ENCODE results near the gene FBXL15. TPM values are rescaled to one million over a fixed set of nuclear protein-coding genes. Genes with fewer than 3 reads are reported as not detected.

The FBXL15 gene
- total RNA-seq, 2 donors from 2014 or later = 22.2 to 36.3 TPM

- no peak overlapping the region for H3K4me3 ChIP-seq
- no peak for DNase-seq (ENCODE audit: low spot score)
- H3K9me3 ChIP-seq = no peaks in the 10 kb centered on the region
- H3K27ac ChIP-seq = no peak overlapping the region
- H3K27me3 ChIP-seq (replicated peaks; ENCODE audit: insufficient read depth) = peaks cover 2% of the 10 kb centered on the region
- H3K4me1 ChIP-seq (replicated peaks) = no peaks in the 10 kb centered on the region
- no peaks in the 10 kb centered on the region for H3K36me3 ChIP-seq
- intact Hi-C loops (cut with DNase I) = no loop called here
- WGBS = 80% methylated on average over 2 of the region's 2 CpGs
- TF ChIP-seq, protein P1, sequence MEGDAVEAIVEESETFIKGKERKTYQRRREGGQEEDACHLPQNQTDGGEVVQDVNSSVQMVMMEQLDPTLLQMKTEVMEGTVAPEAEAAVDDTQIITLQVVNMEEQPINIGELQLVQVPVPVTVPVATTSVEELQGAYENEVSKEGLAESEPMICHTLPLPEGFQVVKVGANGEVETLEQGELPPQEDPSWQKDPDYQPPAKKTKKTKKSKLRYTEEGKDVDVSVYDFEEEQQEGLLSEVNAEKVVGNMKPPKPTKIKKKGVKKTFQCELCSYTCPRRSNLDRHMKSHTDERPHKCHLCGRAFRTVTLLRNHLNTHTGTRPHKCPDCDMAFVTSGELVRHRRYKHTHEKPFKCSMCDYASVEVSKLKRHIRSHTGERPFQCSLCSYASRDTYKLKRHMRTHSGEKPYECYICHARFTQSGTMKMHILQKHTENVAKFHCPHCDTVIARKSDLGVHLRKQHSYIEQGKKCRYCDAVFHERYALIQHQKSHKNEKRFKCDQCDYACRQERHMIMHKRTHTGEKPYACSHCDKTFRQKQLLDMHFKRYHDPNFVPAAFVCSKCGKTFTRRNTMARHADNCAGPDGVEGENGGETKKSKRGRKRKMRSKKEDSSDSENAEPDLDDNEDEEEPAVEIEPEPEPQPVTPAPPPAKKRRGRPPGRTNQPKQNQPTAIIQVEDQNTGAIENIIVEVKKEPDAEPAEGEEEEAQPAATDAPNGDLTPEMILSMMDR (IDR thresholded peaks at IDR 0.05) = no peak
- no peak for TF ChIP-seq POLR2AphosphoS5 (IDR thresholded peaks at IDR 0.05)
- no peak for TF ChIP-seq POLR2A (IDR thresholded peaks at IDR 0.05)
Measured at GRCh38 chr10:102406815-102407214, 13.8 kb upstream of the FBXL15 start.

DNA sequence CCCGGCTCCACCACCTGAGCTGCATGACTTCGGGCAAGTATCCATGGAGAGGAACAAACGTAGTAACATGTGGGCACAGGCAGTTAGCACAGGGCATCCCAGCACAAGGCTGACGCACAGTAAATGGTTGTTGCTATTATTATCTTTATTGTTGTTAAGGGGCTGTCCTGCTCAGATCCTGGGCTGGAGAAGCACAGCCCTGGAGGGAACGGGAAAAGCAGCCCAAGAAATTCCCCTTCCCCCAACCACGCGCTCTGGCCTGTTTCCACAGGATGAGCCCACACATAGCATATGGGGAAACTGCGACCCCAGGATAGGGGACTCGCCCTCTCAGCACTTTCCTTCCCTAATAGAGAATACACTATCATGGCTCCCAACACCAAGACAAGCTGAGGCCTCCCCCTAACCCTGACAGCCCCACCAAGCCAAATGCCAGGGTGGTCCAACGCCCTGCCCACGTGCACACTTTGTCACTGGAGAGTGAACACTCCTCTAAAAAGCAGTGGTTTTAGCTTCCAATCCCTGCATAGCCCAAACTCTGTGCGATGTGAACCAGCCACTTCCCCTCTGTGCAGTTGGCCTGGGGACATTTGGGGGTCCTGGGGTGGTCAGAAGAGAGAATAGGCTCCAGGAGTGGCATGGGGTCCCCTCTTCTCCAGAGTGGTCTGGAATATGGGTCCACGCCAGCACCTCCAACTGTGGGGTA lies 13.1 kb upstream of the FBXL15 start:
- intact Hi-C loops (cut with DNase I) = no loop called here
- WGBS = 77% methylated on average over 13 of the region's 13 CpGs
- DNase-seq (ENCODE audit: low spot score) = no peak
- H3K9me3 ChIP-seq = no peaks in the 10 kb centered on the region
- peaks cover 2% of the 10 kb centered on the region for H3K27me3 ChIP-seq (replicated peaks; ENCODE audit: insufficient read depth)
- TF ChIP-seq, protein P1 (IDR thresholded peaks at IDR 0.05) = no peak
- TF ChIP-seq POLR2A (IDR thresholded peaks at IDR 0.05) (no peak), POLR2AphosphoS5 (IDR thresholded peaks at IDR 0.05) (no peak)
- H3K4me1 ChIP-seq (replicated peaks) = no peaks in the 10 kb centered on the region
- H3K4me3 ChIP-seq = no peak overlapping the region
- no peaks in the 10 kb centered on the region for H3K36me3 ChIP-seq
- no peak overlapping the region for H3K27ac ChIP-seq

- Histone ChIP-seq H3K4me3 (peak overlapping the region; percentile 22 to 36), H3K36me3 (no peaks in the 10 kb centered on the region), H3K27ac (no peak overlapping the region), H3K4me1 (replicated peaks) (no peaks in the 10 kb centered on the region), H3K9me3 (no peaks in the 10 kb centered on the region), H3K27me3 (replicated peaks; ENCODE audit: insufficient read depth) (peaks cover 6% of the 10 kb centered on the region)
- intact Hi-C loops (cut with DNase I) = no loop called here
- DNase-seq (ENCODE audit: low spot score) = no peak
- WGBS = 66% methylated on average over 11 of the region's 14 CpGs
- TF ChIP-seq POLR2AphosphoS5 (IDR thresholded peaks at IDR 0.05) = no peak
- TF ChIP-seq, protein P1 (IDR thresholded peaks at IDR 0.05) = no peak
- no peak for TF ChIP-seq POLR2A (IDR thresholded peaks at IDR 0.05)
Measured at GRCh38 chr10:102408131-102408727, 12.4 kb upstream of the FBXL15 start.

DNA sequence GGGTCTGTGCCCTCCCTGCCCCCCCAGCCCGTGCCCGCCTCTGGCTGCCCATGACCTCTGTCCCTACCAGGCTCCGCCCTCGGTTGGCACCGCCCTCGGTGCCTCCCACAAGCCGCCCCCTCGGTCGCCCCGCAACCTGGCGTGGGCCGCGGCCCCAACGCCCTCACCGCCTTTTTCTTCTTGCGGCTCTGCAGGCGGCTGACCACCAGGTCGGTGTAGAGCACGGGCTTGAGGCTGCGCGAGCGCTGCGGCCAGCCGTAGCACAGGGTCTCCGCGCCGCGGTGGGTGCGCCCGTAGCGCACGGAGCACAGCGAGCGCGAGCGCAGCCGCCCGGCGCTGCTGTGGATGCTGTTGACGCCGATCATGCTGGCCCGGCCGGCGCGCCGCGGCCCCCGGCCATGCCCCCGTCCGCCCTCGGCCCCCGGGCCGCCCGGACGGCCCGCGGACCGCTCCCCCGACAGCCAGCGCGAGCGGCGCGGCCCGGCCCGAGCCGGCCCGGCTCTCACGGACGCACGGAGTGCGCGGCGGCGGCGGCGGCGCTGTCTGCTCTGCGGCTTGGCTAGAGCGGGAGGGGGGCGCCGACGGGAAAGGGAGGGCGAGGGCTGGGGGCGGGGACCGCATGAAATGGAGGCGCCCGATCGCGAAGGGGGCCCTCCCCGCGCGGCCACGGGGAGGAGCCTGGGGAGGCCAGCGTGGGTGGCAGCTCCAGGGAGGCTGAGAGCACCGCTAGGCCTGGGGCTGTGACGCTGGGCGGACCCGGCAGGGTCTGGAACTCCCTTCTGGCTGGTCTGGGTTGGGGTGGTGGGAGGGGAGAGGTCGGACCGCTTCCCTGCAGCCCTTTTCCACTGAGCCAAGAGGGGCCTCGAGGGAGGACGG lies 11.7 kb upstream of the FBXL15 start:
- H3K4me3 ChIP-seq = peak overlapping the region; percentile 22 to 36
- TF ChIP-seq, protein P1 (IDR thresholded peaks at IDR 0.05) = no peak
- TF ChIP-seq POLR2A (IDR thresholded peaks at IDR 0.05) (no peak), POLR2AphosphoS5 (IDR thresholded peaks at IDR 0.05) (no peak)
- intact Hi-C loops (cut with DNase I) = no loop called here
- peaks cover 6% of the 10 kb centered on the region for H3K27me3 ChIP-seq (replicated peaks; ENCODE audit: insufficient read depth)
- DNase-seq (ENCODE audit: low spot score) = no peak
- WGBS = 3% methylated on average over 33 of the region's 103 CpGs
- no peaks in the 10 kb centered on the region for H3K36me3 ChIP-seq
- no peaks in the 10 kb centered on the region for H3K9me3 ChIP-seq
- H3K27ac ChIP-seq = no peak overlapping the region
- no peaks in the 10 kb centered on the region for H3K4me1 ChIP-seq (replicated peaks)
